ENCODE data around the gene PACRG. TPM values are rescaled to one million over a fixed set of nuclear protein-coding genes. Genes with fewer than 3 reads are reported as not detected.

PACRG gene
- total RNA-seq, 1 experiment from 2014 or later: 0.44 TPM

- ATAC-seq (no peak), DNase-seq (ENCODE audit: low spot score) (no peak)
- no peak for TF ChIP-seq ATF6 (CRISPR knock-in tag; IDR thresholded peaks at IDR 0.05)
- no peak for TF ChIP-seq CTCF (IDR thresholded peaks at IDR 0.05)
- no peak for TF ChIP-seq E2F1 (CRISPR knock-in tag; IDR thresholded peaks at IDR 0.05)
- TF ChIP-seq JUN (CRISPR knock-in tag; IDR thresholded peaks at IDR 0.05): no peak
- TF ChIP-seq, protein P1, sequence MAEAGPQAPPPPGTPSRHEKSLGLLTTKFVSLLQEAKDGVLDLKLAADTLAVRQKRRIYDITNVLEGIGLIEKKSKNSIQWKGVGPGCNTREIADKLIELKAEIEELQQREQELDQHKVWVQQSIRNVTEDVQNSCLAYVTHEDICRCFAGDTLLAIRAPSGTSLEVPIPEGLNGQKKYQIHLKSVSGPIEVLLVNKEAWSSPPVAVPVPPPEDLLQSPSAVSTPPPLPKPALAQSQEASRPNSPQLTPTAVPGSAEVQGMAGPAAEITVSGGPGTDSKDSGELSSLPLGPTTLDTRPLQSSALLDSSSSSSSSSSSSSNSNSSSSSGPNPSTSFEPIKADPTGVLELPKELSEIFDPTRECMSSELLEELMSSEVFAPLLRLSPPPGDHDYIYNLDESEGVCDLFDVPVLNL (CRISPR knock-in tag; IDR thresholded peaks at IDR 0.05; ENCODE audit: borderline replicate concordance, low read depth): no peak
- TF ChIP-seq RELA (CRISPR knock-in tag; IDR thresholded peaks at IDR 0.05; ENCODE audit: borderline replicate concordance): no peak
- TF ChIP-seq ELF4 (CRISPR knock-in tag; IDR thresholded peaks at IDR 0.05; ENCODE audit: low read depth): no peak
- TF ChIP-seq, protein P2, sequence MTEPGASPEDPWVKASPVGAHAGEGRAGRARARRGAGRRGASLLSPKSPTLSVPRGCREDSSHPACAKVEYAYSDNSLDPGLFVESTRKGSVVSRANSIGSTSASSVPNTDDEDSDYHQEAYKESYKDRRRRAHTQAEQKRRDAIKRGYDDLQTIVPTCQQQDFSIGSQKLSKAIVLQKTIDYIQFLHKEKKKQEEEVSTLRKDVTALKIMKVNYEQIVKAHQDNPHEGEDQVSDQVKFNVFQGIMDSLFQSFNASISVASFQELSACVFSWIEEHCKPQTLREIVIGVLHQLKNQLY (CRISPR knock-in tag; IDR thresholded peaks at IDR 0.05): no peak
- TF ChIP-seq CREB1 (CRISPR knock-in tag; IDR thresholded peaks at IDR 0.05): no peak
- TF ChIP-seq GRHL2 (CRISPR knock-in tag; IDR thresholded peaks at IDR 0.05; ENCODE audit: insufficient replicate concordance, severe bottlenecking): no peak
- no peak for TF ChIP-seq SMAD4 (CRISPR knock-in tag; IDR thresholded peaks at IDR 0.05)
- TF ChIP-seq HMGA2 (CRISPR knock-in tag; IDR thresholded peaks at IDR 0.05): no peak
- TF ChIP-seq ZBTB21 (CRISPR knock-in tag; IDR thresholded peaks at IDR 0.05; ENCODE audit: borderline replicate concordance): no peak
- TF ChIP-seq CBFB (CRISPR knock-in tag; IDR thresholded peaks at IDR 0.05; ENCODE audit: low read depth): no peak
- Mint-ChIP-seq H3K4me1 (peaks cover 21% of the 10 kb centered on the region), H3K27me3 (ENCODE audit: low read depth) (no peaks in the 10 kb centered on the region), H3K36me3 (no peaks in the 10 kb centered on the region), H3K4me3 (no peak overlapping the region), H3K27ac (no peak overlapping the region), H3K9me3 (no peaks in the 10 kb centered on the region)
- ChIA-PET POLR2A (no interaction called here), CTCF (interaction anchor here (0.7 kb wide), 1 partner anchor 162 kb away, joined by 3 read pairs; no protein-coding TSS in a partner anchor)
Observed at GRCh38 chr6:163177007-163177406, 449.2 kb downstream of the PACRG start.

- Mint-ChIP-seq H3K4me1 (peaks cover 28% of the 10 kb centered on the region), H3K27me3 (ENCODE audit: low read depth) (no peaks in the 10 kb centered on the region), H3K4me3 (no peak overlapping the region), H3K27ac (no peak overlapping the region), H3K36me3 (no peaks in the 10 kb centered on the region), H3K9me3 (no peaks in the 10 kb centered on the region)
- ChIA-PET POLR2A (interaction anchor here (0.6 kb wide), 1 partner anchor 203 kb away, joined by 3 read pairs; no protein-coding TSS in a partner anchor), CTCF (interaction anchor here (0.7 kb wide), 1 partner anchor 162 kb away, joined by 3 read pairs; no protein-coding TSS in a partner anchor)
- DNase-seq (ENCODE audit: low spot score) (no peak), ATAC-seq (no peak)
- TF ChIP-seq GABPB1 (CRISPR knock-in tag; IDR thresholded peaks at IDR 0.05): no peak
- no peak for TF ChIP-seq ETV6 (CRISPR knock-in tag; IDR thresholded peaks at IDR 0.05)
- no peak for TF ChIP-seq ZNF423 (CRISPR knock-in tag; IDR thresholded peaks at IDR 0.05)
- TF ChIP-seq, protein P3, sequence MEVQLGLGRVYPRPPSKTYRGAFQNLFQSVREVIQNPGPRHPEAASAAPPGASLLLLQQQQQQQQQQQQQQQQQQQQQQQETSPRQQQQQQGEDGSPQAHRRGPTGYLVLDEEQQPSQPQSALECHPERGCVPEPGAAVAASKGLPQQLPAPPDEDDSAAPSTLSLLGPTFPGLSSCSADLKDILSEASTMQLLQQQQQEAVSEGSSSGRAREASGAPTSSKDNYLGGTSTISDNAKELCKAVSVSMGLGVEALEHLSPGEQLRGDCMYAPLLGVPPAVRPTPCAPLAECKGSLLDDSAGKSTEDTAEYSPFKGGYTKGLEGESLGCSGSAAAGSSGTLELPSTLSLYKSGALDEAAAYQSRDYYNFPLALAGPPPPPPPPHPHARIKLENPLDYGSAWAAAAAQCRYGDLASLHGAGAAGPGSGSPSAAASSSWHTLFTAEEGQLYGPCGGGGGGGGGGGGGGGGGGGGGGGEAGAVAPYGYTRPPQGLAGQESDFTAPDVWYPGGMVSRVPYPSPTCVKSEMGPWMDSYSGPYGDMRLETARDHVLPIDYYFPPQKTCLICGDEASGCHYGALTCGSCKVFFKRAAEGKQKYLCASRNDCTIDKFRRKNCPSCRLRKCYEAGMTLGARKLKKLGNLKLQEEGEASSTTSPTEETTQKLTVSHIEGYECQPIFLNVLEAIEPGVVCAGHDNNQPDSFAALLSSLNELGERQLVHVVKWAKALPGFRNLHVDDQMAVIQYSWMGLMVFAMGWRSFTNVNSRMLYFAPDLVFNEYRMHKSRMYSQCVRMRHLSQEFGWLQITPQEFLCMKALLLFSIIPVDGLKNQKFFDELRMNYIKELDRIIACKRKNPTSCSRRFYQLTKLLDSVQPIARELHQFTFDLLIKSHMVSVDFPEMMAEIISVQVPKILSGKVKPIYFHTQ (CRISPR knock-in tag; IDR thresholded peaks at IDR 0.05): no peak
- TF ChIP-seq ZNF425 (CRISPR knock-in tag; conservative IDR thresholded peaks at IDR 0.05): no peak
Observed at GRCh38 chr6:163177892-163178420, 450.2 kb downstream of the PACRG start.
